DND-41 (cell line): ENCODE data around the gene CACNB1.

Source experiments
- CTCF ChIP-seq: IDR thresholded peaks from 2 replicates; pipeline ENCODE4 v1.5.1; 2012; ENCODE audit warnings: borderline replicate concordance, low read length, moderate library complexity, mild to moderate bottlenecking; ENCODE audit not compliant: poor library complexity, severe bottlenecking; ENCODE audit errors: extremely low read depth
- EZH2 ChIP-seq: IDR thresholded peaks from 3 replicates; pipeline ENCODE4 v1.6.1; 2012; ENCODE audit warnings: borderline replicate concordance, low read depth, mild to moderate bottlenecking, moderate library complexity, low read length, inconsistent platforms; ENCODE audit not compliant: severe bottlenecking

- TF ChIP-seq CTCF (no peak), EZH2 (no peak)
Measured at GRCh38 chr17:39229274-39229913, 31.9 kb upstream of the CACNB1 start.
